NCI-H146 treated with DMSO at 0.1 percent for 48 hours (cell line): Measurements from ENCODE around the gene DUSP7.

Experiments used
- DNase-seq: peaks from one replicate; lab custom pipeline; 2025; ENCODE audit not compliant: unreplicated experiment; lab: John Stamatoyannopoulos, UW

DUSP7 gene

GRCh38 chr3:52012699-52013098, 43.7 kb downstream of the DUSP7 start:
- no peak for DNase-seq

GRCh38 chr3:52010431-52010830, 45.9 kb downstream of the DUSP7 start:
- DNase-seq, result no peak

GRCh38 chr3:52007291-52007690, 49.1 kb downstream of the DUSP7 start:
- no peak for DNase-seq

- DNase-seq, result no peak
Measured at GRCh38 chr3:52006820-52007133, 49.6 kb downstream of the DUSP7 start.

GRCh38 chr3:52006017-52006819, 50.2 kb downstream of the DUSP7 start:
- DNase-seq, result no peak

GRCh38 chr3:52005571-52005986, 50.8 kb downstream of the DUSP7 start:
- peak; percentile 41 for DNase-seq

- DNase-seq, result no peak
Measured at GRCh38 chr3:52004906-52005395, 51.4 kb downstream of the DUSP7 start.

GRCh38 chr3:52004163-52004787, 52.1 kb downstream of the DUSP7 start:
- no peak for DNase-seq

- no peak for DNase-seq
Measured at GRCh38 chr3:52002748-52003147, 53.6 kb downstream of the DUSP7 start.

- DNase-seq, result peak; percentile 30
Measured at GRCh38 chr3:52001443-52001974, 54.9 kb downstream of the DUSP7 start.

GRCh38 chr3:51999846-52000245, 56.5 kb downstream of the DUSP7 start:
- no peak for DNase-seq
